ENCODE measurements around the gene PCED1B. TPM values are rescaled to one million over a fixed set of nuclear protein-coding genes. Genes with fewer than 3 reads are reported as not detected.

Gene PCED1B
- total RNA-seq, 1 donor from 2014 or later, result 3.5 TPM

DNA sequence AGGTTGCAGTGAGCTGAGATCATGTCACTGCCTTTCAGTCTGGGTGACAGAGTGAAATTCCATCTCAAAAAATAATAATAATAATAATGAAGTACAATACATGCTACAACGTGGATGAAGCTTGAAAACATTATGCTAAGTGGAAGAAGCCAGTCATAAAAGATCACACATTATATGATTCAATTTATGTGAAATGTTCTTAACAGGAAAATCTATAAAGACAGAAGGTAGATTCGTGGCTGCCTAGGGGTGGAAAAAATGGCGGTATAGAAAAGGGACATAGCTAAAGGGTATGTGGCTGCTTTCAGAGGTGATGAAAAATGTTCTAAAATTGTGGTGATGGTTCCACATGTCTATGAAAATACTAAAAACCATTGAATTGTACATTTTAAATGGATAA is 41.3 kb downstream of the PCED1B start:
- DNase-seq (ENCODE audit: low read depth), result no peak

DNA sequence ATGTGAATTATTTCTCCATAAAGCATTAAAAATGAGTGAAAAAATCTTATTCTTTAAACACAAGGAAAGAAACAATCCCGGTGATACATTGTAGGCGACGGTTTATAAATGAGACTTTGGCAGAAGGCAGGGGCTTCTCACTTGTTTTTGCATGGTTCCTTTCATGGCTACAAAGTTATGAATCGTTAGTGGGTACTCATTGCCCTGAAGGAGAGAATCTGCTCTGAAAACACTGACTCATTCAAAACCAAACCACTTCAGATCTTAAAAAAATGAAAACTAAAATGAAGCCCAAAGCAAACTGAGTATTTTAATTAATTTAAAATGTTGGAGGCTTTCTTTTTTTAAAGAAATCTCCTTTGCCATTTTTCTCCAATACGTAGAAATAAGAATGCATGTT is 41.7 kb downstream of the PCED1B start:
- peak; percentile 51 for DNase-seq (ENCODE audit: low read depth)

DNA sequence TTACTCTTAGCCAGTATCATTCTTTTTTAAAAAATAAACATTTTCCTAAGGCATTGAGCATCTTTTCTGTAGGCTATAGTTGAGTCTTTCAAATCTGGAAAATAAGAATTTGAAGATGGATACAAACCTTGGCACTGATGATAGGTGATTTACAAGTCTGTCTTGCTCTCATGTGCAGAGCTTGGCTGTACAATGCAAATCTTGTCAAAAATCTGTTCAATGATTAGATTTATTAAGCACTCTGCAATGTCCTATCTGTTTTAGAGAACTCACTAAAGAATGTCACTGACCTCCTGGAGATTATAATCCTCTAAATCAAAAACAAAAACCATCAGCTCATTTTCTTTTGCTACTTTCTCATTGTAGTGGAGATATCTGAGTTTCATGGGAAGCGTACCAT is 43.2 kb downstream of the PCED1B start:
- no peak for DNase-seq (ENCODE audit: low read depth)

DNA sequence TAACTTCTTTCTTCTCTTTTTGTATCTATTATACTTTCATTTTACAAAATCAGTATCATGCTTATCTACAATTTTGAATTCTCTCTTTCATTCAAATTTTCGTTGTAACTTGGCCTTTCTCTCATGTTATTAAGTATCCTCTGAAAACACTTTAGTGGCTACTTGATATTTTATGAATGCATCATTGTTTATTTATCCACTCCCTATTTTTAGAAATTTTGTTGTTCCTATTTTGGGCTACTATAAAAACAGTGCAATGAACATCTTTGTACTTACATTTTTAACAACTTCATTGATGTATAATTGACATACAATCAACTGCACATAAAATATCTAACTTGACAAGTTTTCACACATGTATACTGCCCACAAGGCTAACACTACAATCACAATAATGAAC is 44.3 kb downstream of the PCED1B start:
- DNase-seq (ENCODE audit: low read depth), result no peak

DNA sequence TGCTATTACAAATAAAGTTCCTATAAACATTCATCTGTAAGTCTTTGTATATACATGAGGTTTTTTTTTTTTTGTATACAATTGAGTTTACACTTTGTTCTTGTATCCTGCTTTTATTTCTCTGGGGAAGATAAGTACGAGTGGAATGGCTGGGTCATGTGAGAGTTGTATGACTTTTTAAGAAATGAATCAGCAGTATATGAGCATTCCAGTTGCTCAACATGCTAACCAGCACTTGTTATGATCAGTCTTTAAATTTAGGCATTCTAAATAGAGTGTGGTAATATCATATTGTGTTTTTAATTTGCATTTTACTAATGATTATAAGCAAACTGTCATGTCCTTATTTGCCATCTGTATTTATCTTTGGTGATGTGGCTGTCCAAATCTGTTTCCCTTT is 45.0 kb downstream of the PCED1B start:
- peak; percentile 47 for DNase-seq (ENCODE audit: low read depth)

DNA sequence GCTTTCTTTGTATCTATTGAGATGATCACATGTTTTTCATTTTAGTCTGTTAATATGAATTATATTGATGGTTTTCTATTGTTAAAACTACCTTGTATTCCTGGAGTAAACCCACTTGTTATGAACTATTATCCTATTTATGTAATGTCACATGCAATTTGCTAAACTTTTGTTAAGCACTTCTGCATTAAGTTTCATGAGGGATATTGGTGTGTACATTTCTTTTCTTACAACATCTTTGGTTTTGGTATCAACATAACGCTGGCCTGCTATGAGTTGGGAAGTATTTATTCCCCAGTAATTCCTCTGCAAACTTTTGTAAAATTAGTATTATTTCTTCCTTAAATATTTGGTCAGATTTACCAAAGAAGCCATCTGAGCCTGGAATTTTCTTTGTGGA is 46.8 kb downstream of the PCED1B start:
- DNase-seq (ENCODE audit: low read depth), result no peak

DNA sequence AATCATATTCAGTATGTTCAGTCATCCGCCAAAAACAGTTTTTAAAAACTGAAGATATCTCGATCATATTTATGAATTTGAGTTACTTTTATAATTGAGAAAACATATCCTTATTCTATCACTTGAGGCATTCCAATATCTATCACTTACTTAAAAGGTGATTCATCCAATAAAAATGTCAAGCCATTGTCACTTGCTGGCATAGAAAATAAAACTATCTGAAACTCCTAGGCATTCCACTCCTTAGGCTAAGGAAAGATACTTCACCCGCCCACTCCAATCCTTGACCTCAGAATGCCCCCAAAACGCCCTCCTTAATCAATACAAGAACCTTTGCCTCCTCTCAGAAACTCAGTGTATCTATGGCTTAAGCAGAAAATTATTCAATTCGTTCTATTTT is 51.6 kb downstream of the PCED1B start:
- peak; percentile 35 for DNase-seq (ENCODE audit: low read depth)

DNA sequence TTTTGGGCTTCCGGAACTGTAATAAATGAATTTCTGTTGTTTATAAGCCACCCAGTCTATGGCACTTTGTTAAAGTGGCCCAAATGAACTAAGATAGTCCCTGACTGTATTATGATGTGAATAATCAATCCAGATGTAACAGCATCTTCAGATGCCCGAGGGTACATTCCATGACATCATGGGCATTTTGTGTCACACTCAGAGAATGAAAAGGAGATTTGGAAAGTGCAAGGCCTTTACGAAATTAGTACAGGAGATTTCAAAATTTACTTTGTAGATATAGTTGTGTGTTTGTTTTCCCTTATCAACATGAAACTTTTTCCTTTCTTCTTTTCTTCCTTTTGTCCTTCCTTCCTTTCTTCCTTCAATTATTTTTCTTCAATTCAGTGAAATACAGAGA is 54.6 kb downstream of the PCED1B start:
- DNase-seq (ENCODE audit: low read depth), result no peak

DNA sequence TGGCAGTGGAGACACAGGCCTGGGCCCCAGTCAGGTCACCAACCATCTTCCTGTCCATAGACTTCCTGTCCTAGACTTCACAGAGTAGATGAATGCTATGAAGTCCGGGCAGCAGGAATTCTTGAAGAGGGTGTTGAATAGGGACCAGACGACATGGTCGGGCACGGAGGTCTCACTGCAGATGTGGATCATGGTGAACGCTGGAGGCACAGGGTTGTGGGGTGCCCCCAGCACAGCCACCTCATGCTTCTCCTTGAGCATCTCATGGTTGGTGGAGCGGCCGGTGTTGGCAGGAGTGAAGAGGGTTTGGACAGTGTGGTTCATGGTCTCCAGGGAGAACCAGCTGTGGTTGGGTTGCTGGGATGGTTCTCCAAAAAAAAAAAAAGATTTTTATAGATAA is 56.2 kb downstream of the PCED1B start:
- no peak for DNase-seq (ENCODE audit: low read depth)

DNA sequence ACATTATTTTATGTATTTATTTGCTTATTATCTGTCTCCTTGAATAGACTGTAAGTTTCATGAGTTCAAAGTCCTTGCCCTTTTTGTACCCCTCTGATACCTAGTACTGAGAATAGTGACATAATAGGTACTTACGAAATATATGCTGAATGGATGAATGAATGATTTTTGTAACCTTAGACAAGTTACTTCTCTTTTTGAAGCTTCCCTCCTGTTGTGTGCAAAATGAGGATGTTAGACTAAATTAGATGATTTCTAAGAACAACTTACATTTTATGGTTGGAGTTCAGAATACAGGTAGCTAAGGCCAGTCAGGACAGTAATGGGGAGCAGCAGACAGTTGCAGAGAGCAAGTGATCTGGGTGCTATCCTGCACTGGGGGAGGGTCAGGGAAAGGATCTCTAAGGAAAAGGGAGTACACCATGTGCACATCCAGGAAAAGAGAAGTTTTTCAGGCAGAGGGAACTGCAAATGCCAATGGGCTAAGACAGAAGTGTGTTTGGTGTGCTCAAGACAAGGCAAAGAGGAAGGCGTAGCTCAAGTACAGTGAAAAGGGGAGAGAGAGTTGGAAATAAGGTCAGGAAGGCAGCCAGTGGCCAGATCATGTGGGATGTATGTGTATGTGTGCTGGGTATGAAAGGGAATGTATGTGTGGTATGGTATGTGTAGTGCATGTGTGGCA is 59.7 kb downstream of the PCED1B start:
- no peak for DNase-seq (ENCODE audit: low read depth)

DNA sequence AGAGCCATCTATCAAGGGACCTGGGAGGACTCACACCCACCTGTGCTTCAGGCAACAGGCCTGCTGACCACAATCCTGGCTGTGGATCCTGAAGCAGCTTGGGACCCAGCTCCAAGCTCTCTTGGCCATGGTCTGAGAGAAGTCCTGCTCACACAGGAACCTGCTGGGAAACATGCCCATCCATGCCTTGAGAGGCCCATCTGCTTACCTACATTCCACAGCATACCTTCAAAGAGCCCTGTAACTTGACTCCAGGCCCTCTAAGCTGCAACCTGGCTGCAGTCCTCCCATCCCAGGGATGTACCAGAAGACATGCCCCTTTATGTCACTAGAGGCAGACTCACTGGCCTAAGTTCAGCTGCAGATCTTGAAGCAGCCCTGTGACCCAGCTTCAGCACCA is 62.0 kb downstream of the PCED1B start:
- no peak for DNase-seq (ENCODE audit: low read depth)

DNA sequence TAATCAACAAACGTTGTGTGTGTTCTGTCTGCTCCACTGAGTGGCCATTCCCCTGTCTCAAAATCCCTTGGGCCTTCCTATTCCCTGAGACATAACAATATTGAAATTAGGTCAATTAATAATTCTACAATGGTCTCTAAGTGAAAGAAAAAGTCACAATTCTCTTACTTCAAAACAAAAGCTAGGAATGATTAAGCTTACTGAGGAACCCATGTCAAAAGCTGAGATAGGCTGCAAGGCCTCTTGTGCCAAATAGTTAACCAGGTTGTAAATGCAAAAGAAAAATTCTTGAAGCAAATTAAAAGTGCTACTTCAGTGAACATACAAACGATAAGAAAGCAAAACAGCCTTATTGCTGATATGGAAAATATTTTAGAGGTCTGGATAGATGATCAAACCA is 65.3 kb downstream of the PCED1B start:
- DNase-seq (ENCODE audit: low read depth), result no peak

DNA sequence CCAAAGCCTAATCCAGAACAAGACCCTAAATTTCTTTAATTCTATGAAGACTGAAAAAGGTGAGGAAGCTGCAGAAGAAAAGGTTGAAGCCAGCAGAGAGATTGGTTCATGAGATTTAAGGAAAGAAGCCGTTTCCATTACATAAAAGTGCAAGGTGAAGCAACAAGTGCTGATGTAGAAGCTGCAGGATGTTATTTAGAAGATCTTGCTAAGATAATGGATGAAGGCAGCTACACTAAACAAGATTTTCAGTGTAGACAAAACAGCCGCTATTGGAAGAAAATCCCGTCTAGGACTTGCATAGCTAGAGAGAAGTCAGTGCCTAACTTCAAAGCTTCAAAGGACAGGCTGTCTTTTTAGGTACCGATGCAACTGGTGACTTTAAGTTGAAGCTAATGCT is 65.8 kb downstream of the PCED1B start:
- no peak for DNase-seq (ENCODE audit: low read depth)

DNA sequence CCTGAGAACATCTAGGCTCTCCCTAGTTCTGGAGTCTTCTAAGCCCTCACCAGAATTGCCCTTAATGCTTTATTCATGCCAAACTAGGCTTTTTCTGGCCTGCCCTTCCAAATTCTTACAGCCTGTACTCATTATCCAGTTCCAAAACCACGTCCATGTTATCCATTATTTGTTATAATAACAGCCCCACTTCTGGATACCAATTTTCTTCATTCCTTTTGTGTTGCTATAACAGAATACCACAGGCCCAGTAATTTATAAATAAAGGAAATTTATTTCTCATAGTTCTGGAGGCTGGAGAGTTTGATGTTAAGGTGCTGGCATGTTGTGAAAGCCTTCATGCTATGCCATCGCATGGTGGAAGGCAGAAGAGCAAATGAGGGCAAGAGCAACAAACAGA is 68.3 kb downstream of the PCED1B start:
- DNase-seq (ENCODE audit: low read depth), result no peak

DNA sequence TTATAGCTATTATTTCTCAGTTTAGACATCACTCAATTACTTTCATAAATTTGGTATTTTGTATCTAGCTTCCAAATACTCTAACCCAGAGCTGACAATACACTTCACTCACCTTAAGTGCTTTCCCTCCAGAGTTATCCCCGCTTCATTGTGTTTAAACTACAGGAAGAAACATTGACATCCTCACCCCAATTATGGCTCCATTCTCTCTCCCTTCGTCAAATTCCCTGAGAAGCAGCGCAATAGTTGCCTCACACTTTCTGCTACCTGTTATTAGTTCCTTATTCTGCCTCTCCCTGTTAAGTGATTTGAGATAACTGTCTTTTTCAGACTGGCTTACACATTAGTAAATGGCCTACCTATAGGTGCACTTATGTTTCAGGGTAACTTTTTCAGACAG is 69.7 kb downstream of the PCED1B start:
- no peak for DNase-seq (ENCODE audit: low read depth)

DNA sequence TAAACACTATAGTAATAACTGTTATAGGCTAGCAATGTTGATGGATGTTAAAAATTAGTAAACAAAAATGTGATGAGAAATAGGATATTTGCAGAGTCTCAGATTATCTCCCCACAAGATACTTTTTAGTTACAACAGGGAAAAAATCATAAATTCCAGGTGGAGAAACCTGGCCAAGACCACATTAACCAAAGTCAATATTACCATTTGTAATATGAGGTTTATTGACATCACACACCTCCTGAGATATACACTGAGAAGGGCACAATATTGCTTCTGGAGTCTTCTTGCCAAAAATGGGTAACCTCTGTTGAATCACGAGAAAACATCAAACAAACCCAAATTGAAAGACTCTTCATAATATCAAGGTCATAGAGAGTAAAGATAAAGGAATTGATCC is 72.7 kb downstream of the PCED1B start:
- DNase-seq (ENCODE audit: low read depth), result no peak

DNA sequence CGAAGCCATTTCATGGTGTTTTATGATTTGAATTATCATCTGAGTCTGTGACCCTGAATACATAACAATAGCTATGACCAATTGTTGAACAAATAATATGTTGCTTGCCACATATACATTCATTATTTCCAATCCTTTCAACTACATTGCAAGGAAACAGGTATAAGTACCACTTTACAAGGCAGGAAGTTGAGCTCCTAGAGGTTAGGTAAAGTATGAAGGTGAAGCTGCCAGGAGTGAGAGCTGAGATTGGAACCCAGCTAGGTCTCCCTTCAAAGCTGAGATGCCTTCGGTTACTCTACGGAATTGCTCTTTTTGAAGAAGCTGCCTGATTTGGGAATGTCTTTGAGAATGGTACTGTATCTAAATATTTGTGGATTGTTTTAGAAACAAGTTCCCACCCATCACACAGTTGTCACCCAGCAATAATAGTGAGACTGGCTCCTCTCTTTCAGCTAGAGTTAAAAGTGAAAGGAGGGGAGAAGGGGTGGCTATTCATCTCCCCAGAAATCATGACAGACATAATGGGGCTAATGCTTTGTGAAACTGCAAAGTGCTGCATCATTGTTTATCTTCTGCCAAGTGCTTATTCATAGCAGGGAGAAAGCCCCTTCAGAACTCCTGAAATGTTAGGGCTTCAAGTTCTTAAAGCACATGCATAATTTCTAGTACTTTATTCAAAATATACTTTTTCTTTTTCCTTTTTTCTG is 76.2 kb downstream of the PCED1B start:
- peak; percentile 56 for DNase-seq (ENCODE audit: low read depth)

DNA sequence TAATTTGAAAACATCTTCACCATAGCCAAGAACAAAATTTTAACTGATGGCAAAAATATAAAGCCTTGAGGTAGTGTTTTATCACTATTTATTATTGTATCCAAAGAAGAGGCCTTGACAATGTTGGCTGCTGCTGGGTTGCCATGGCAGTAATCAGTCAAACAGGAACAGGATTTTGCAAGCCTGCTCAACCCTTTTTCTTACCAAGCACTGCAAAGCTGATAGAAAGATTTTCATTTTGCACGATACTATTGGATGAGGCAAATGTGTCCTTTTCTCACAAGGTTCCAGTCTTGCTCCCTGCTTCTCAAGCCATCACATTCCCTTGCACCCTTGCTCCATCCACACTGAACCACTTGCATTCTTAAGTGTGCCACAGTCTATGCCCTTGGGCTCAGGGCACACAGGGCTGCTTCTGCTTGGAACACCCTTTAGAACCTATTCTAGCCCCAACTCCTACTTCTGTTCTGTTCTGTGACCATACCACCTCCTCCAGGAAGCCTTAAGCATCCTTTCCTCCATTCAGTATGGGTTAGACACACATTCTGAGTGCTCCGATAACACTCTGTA is 76.8 kb downstream of the PCED1B start:
- DNase-seq (ENCODE audit: low read depth), result peak; percentile 59

DNA sequence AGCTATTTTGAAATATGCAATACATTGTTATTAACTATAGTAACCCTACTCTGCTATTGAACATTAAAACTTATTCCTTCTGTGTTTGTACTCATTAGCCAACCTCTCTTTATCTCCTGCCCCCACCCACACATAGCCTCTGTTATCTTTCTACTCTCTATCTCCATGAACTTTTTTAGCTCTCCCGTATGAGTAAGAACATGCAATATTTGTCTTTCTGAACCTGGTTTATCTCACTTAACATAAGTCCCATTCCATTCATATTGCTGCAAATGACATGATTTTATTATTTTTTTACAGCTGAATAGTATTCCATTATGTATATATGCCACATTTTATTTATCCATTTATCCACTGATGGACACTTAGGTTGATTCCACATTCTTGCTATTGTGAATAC is 79.4 kb downstream of the PCED1B start:
- no peak for DNase-seq (ENCODE audit: low read depth)

DNA sequence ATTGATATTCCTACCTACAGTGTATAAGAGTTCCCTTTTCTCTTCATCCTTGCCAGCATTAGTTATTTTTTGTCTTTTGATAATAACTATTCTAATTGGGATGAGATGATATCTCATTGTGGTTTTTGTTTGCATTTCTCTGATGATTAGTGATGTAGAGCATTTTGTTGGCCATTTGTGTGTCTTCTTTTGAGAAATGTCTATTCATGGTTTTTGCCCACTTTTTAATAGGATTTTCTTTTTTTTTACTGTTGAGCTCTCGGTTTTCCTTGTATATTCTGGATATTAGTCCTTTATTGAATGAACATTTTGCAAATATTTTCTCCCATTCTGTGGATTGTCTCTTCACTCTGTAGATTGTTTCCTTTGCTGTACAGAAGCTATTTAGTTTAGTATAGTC is 79.9 kb downstream of the PCED1B start:
- DNase-seq (ENCODE audit: low read depth), result no peak

DNA sequence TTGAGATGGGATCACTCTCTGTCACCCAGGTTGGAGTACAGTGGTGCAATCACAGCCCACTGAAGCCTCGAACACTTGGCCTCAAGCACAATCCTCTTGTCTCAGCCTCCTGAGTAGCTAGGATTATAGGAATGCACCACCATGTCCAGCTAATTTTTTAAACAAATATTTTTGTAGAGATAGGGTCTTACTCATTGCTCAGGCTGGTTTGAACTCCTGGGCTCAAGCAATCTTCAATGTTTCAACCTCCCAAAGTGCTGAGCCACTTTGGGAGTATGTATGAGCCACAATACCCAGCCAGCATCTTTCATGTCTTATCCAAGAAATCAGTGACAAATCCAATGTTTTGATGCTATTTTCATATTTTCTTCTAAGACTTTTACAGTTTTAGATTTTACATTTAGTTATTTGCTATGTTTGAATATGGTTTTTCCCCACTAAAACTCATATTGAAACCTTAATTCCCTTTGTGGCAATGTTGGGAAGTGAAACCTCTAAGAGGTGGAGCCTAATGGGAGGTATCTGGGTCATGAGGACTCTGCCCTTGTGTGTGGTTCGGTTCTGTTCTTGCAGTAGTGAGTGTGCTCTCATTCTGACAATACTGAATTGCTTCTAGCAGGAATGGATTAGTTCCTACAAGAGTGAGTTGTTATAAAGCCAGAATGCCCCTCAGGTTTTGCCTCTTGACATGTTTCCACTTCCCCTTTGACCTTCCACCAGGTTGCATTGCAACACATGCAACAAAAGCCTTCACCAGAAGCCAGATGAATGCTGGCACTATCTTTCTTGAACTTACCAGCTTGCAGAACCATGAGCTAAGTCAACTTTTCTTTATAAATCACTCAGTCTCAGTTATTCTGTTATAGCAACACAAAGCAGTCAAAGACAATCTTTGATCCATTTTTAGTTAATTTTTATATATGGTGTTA is 81.2 kb downstream of the PCED1B start:
- DNase-seq (ENCODE audit: low read depth), result no peak

DNA sequence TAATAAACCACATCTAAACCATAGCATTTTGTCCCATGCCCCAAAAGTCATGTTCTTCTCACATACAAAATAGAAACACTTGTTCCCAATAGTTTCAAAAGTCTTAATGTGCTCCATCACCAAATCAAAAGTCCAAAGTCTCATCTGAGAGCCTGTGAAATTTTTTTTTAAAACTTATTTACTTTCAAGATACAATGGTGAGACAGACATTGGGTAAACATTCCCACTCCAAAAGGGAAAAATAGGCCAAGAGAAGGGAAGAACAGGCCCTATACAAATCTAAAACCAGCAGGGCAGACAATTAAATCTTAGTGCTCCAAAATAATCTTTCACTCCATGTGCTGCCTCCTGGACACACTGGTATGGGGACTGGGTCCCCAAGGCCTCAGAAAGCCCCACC is 84.7 kb downstream of the PCED1B start:
- DNase-seq (ENCODE audit: low read depth), result no peak

Measured in renal cortical epithelial cell (primary cell).